ENCODE data around the gene EPB41L4A. TPM values are rescaled to one million over a fixed set of nuclear protein-coding genes. Genes with fewer than 3 reads are reported as not detected.

EPB41L4A gene
- total RNA-seq, 1 experiment from 2014 or later: 0.87 TPM

GRCh38 chr5:112163435-112163834, 255.6 kb downstream of the EPB41L4A start:
- ChIA-PET POLR2A (no interaction called here), CTCF (interaction anchor here (1.3 kb wide), 1 partner anchor 257 kb away, joined by 4 read pairs; no protein-coding TSS in a partner anchor)
- DNase-seq (ENCODE audit: low read depth, low spot score): no peak
- no TSS peak for BruUV-seq (replicated peaks)
- H3K27ac ChIP-seq (ENCODE audit: low read length): no peak overlapping the region
- in situ Hi-C loops (cut with HindIII; ENCODE audit: low pct_unique_long_range_greater_than_20kb, low sequenced_read_pairs): no loop called here
- no peak for ATAC-seq
- H3K27me3 ChIP-seq (ENCODE audit: control insufficient read depth, insufficient read depth, low read length): no peaks in the 10 kb centered on the region
- H3K4me1 ChIP-seq (ENCODE audit: control insufficient read depth, insufficient read depth, low read length): peaks cover 27% of the 10 kb centered on the region
- H3K9me3 ChIP-seq (ENCODE audit: control insufficient read depth, insufficient read depth, low read depth, low read length): no peaks in the 10 kb centered on the region
- H3K36me3 ChIP-seq (ENCODE audit: control insufficient read depth, insufficient read depth, low read length): peaks cover 32% of the 10 kb centered on the region
- intact Hi-C loops (cut with micrococcal nuclease; ENCODE audit: unreplicated experiment): no loop called here
- TF ChIP-seq POLR2AphosphoS5 (IDR thresholded peaks at IDR 0.05; ENCODE audit: low read depth, low read length): no peak
- TF ChIP-seq TCF7L2 (IDR thresholded peaks at IDR 0.05; ENCODE audit: low read depth, low read length): no peak
- TF ChIP-seq REST (IDR thresholded peaks at IDR 0.05; ENCODE audit: insufficient read depth in 1 of 2, low read depth in 2 of 2, low read length in 1 of 2): no peak
- no peak for TF ChIP-seq CTCF (IDR thresholded peaks at IDR 0.05)
- TF ChIP-seq SIN3A (IDR thresholded peaks at IDR 0.05; ENCODE audit: borderline replicate concordance, insufficient read depth, low read depth, low read length): no peak
- H3K4me3 ChIP-seq (ENCODE audit: low read depth in 2 of 2, low read length in 2 of 2): no peak overlapping the region

- POLR2A ChIA-PET: interaction anchor here (0.6 kb wide), 1 partner anchor 829 kb away, joined by 4 read pairs; no protein-coding TSS in a partner anchor
- BruUV-seq (replicated peaks): no TSS peak
- Histone ChIP-seq H3K9me3 (ENCODE audit: control insufficient read depth, insufficient read depth, low read depth, low read length) (no peaks in the 10 kb centered on the region), H3K4me1 (ENCODE audit: control insufficient read depth, insufficient read depth, low read length) (peaks cover 24% of the 10 kb centered on the region), H3K27me3 (ENCODE audit: control insufficient read depth, insufficient read depth, low read length) (peaks cover 2% of the 10 kb centered on the region; the same call in 1 of the 2 replicates), H3K36me3 (ENCODE audit: control insufficient read depth, insufficient read depth, low read length) (peaks cover 32% of the 10 kb centered on the region), H3K27ac (ENCODE audit: low read length) (peak overlapping the region; percentile 97), H3K4me3 (ENCODE audit: low read depth in 2 of 2, low read length in 2 of 2) (peak overlapping the region; percentile 86 to 98)
- intact Hi-C loops (cut with micrococcal nuclease; ENCODE audit: unreplicated experiment): no loop called here
- CTCF ChIA-PET: no interaction called here
- no peak for ATAC-seq
- no peak for TF ChIP-seq POLR2AphosphoS5 (IDR thresholded peaks at IDR 0.05; ENCODE audit: low read depth, low read length)
- no peak for TF ChIP-seq REST (IDR thresholded peaks at IDR 0.05; ENCODE audit: insufficient read depth in 1 of 2, low read depth in 2 of 2, low read length in 1 of 2)
- no peak for TF ChIP-seq TCF7L2 (IDR thresholded peaks at IDR 0.05; ENCODE audit: low read depth, low read length)
- no peak for TF ChIP-seq SIN3A (IDR thresholded peaks at IDR 0.05; ENCODE audit: borderline replicate concordance, insufficient read depth, low read depth, low read length)
- no peak for TF ChIP-seq CTCF (IDR thresholded peaks at IDR 0.05)
- no peak for DNase-seq (ENCODE audit: low read depth, low spot score)
- in situ Hi-C loops (cut with HindIII; ENCODE audit: low pct_unique_long_range_greater_than_20kb, low sequenced_read_pairs): no loop called here
Measured at GRCh38 chr5:112161392-112161748, 257.7 kb downstream of the EPB41L4A start.
